Naive thymus-derived CD4-positive, alpha-beta T cell (primary cell): Measurements from ENCODE around the gene AP5Z1. TPM values are rescaled to one million over a fixed set of nuclear protein-coding genes. Genes with fewer than 3 reads are reported as not detected.

Experiments used
- ATAC-seq: fragments of 150-1000 bp; cut with Tn5 transposase; 2 replicates; pipeline ENCODE4 v1.10.0; 2021; ENCODE audit warnings: mild to moderate bottlenecking, moderate library complexity
- CTCF ChIA-PET: fragments of 350-600 bp; sonication (Branson Sonifier 250); formaldehyde crosslinking; loops from one replicate; lab custom pipeline; 2021; ENCODE audit warnings: antibody characterized with exemption; lab: Charles Lee
- POLR2A ChIA-PET: fragments of 350-600 bp; sonication (Branson Sonifier 250); formaldehyde crosslinking; loops from one replicate; lab custom pipeline; 2021; ENCODE audit warnings: antibody characterized with exemption, inconsistent platforms; lab: Charles Lee
- DNase-seq, 9 donors: peaks; one replicate each; pipeline versions ENCODE4 v3.0.0 to v3.0.0-alpha.2; 2020 to 2022; ENCODE audit warnings: mixed read lengths in 1 of 9
- H3K27ac ChIP-seq: one replicate; pipeline ENCODE4 v1.7.0; 2013; ENCODE audit warnings: mild to moderate bottlenecking, low read depth, low read length, moderate library complexity
- H3K27me3 ChIP-seq, 2 donors: one replicate each; pipeline ENCODE4 v1.7.0; 2013; ENCODE audit warnings: low read length in 2 of 2, mild to moderate bottlenecking in 2 of 2, moderate library complexity in 2 of 2; ENCODE audit not compliant: control insufficient read depth in 2 of 2, insufficient read depth in 2 of 2
- H3K36me3 ChIP-seq, 3 experiments: 1 replicate in 2 of 3; 2 replicates in 1 of 3; pipeline ENCODE4 v1.7.0; 2013; ENCODE audit warnings: low read length in 3 of 3, mild to moderate bottlenecking in 3 of 3, moderate library complexity in 1 of 3; ENCODE audit not compliant: insufficient read depth in 3 of 3, control insufficient read depth in 2 of 3
- H3K4me1 ChIP-seq, 2 donors: one replicate each; pipeline ENCODE4 v1.7.0; 2013; ENCODE audit warnings: low read length in 2 of 2, mild to moderate bottlenecking in 2 of 2, moderate library complexity in 1 of 2; ENCODE audit not compliant: control insufficient read depth in 2 of 2, insufficient read depth in 2 of 2
- H3K4me3 ChIP-seq: 2 replicates; pipeline ENCODE4 v1.7.0; 2013; ENCODE audit warnings: mild to moderate bottlenecking, low read length
- H3K9me3 ChIP-seq, 3 experiments: 1 replicate in 2 of 3; 2 replicates in 1 of 3; pipeline ENCODE4 v1.7.0; 2013; ENCODE audit warnings: low read length in 3 of 3; ENCODE audit not compliant: control insufficient read depth in 2 of 3
- H3K27ac Mint-ChIP-seq, 9 donors: one replicate each; pipeline ENCODE4 v1.8.0; 2020 to 2022; ENCODE audit warnings: mixed read lengths in 9 of 9, mild to moderate bottlenecking in 8 of 9, moderate library complexity in 5 of 9, inconsistent platforms in 2 of 9
- H3K27me3 Mint-ChIP-seq, 5 donors: one replicate each; pipeline ENCODE4 v1.8.0; 2021 to 2022; ENCODE audit warnings: mixed read lengths in 5 of 5, mild to moderate bottlenecking in 1 of 5
- H3K36me3 Mint-ChIP-seq, 5 donors: one replicate each; pipeline ENCODE4 v1.8.0; 2020 to 2022; ENCODE audit warnings: mixed read lengths in 5 of 5, mild to moderate bottlenecking in 3 of 5, inconsistent platforms in 1 of 5
- H3K4me1 Mint-ChIP-seq, 7 donors: one replicate each; pipeline ENCODE4 v1.8.0; 2020 to 2022; ENCODE audit warnings: mixed read lengths in 7 of 7, mild to moderate bottlenecking in 3 of 7, inconsistent platforms in 1 of 7
- H3K4me3 Mint-ChIP-seq, 10 donors: one replicate each; pipeline ENCODE4 v1.8.0; 2020 to 2022; ENCODE audit warnings: mild to moderate bottlenecking in 10 of 10, mixed read lengths in 10 of 10, moderate library complexity in 6 of 10, inconsistent platforms in 2 of 10
- H3K9me3 Mint-ChIP-seq, 11 donors: one replicate each; pipeline ENCODE4 v1.8.0; 2020 to 2022; ENCODE audit warnings: mixed read lengths in 11 of 11, mild to moderate bottlenecking in 4 of 11, inconsistent platforms in 1 of 11, moderate library complexity in 1 of 11
- intact Hi-C, 2 donors: fragments of 100-400 bp; cut with micrococcal nuclease; formaldehyde crosslinking; loops; one replicate each; pipeline ENCODE4 v1.15.1; 2023
- polyA plus RNA-seq, 2 donors: library from polyadenylated mRNA; unstranded; fragments of 300-500 nt; fragmentation: Illumina TruSeq; gene quantifications; one replicate each; pipeline ENCODE4 v1.2.3, GENCODE V29; 2021
- total RNA-seq, 6 experiments: library from RNA in 5 of 6; stranded (reverse) in 5 of 6; gene quantifications; 1 replicate in 5 of 6; 2 replicates in 1 of 6; pipeline ENCODE4 v1.2.3 and lab custom pipeline; 2021 to 2026

AP5Z1 gene
- total and polyA plus RNA-seq, 7 experiments from 2014 or later: 36.7 to 114 (median 87.5) TPM

- ATAC-seq (no peak), DNase-seq (no peak)
- no peaks in the 10 kb centered on the region for H3K4me1 Mint-ChIP-seq
- peaks cover 0 to 18% (median 3%) of the 10 kb centered on the region in 5 donors for H3K27me3 Mint-ChIP-seq
- H3K36me3 ChIP-seq: no peaks in the 10 kb centered on the region
- H3K4me3 Mint-ChIP-seq: no peak overlapping the region
- H3K4me3 ChIP-seq: no peak overlapping the region
- ChIA-PET CTCF (no interaction called here), POLR2A (no interaction called here)
- H3K9me3 Mint-ChIP-seq: no peaks in the 10 kb centered on the region
- intact Hi-C loops: loop anchor here in 1 of 2 donors (10.0 kb wide), 1 partner anchor 61 kb away; the partner anchor contains the start of gene RADIL
- H3K27ac ChIP-seq: no peak overlapping the region
- no peaks in the 10 kb centered on the region for H3K36me3 Mint-ChIP-seq
- no peaks in the 10 kb centered on the region for H3K4me1 ChIP-seq
- H3K9me3 ChIP-seq: no peaks in the 10 kb centered on the region
- no peaks in the 10 kb centered on the region for H3K27me3 ChIP-seq
- H3K27ac Mint-ChIP-seq: no peak overlapping the region
Observed at GRCh38 chr7:4824120-4824775, 48.8 kb downstream of the AP5Z1 start.

- CTCF ChIA-PET: no interaction called here
Observed at GRCh38 chr7:4825081-4825480, 49.7 kb downstream of the AP5Z1 start.

DNA sequence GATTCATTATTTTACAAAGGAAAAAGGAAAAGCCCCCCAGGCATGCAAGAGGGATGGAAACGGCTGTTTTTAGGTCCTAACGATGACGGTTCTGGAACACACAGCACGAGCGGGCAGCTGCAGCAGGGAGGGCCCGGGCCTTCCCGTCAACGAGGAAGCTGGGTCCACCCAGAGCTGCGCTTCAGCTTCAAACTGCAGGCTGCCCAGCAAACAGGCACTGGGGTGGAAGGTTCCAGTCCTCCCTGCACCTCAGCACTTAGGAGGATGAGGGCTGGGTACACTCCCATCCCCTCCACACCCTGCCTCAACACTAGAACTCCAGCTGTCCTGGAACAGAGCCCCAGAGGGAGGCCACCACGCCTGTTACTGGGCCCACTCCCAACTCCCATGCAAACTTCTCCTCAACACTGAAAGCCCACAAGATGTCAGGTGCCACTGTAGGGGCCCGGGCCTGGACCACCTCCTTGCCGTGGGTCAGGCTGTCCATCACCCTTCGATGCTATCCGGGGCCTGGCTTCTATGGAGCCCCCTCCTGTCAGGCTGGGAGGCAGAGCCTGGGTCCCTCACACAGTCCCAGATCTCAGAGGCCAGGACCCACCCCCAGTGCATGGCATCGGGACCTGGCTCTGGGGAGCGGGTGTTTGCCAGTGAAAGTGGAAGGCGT lies 53.4 kb downstream of the AP5Z1 start:
- intact Hi-C loops: loop anchor here in 1 of 2 donors (10.0 kb wide), 1 partner anchor 56 kb away; the partner anchor contains the start of gene RADIL

More at GRCh38 chr7:4825081-4825480, 49.7 kb downstream of the AP5Z1 start:
- H3K27ac Mint-ChIP-seq: no peak overlapping the region
- Histone ChIP-seq H3K27ac (no peak overlapping the region), H3K27me3 (no peaks in the 10 kb centered on the region), H3K9me3 (no peaks in the 10 kb centered on the region), H3K4me3 (no peak overlapping the region), H3K36me3 (no peaks in the 10 kb centered on the region), H3K4me1 (no peaks in the 10 kb centered on the region)
- H3K4me1 Mint-ChIP-seq: peaks cover 0 to 3% (median 2%) of the 10 kb centered on the region in 7 donors
- H3K9me3 Mint-ChIP-seq: no peaks in the 10 kb centered on the region
- DNase-seq: no peak
- ATAC-seq: no peak
- intact Hi-C loops: loop anchor here in 1 of 2 donors (10.0 kb wide), 1 partner anchor 60 kb away; the partner anchor contains the start of gene RADIL
- H3K27me3 Mint-ChIP-seq: peaks cover 0 to 18% (median 0%) of the 10 kb centered on the region in 5 donors
- no peaks in the 10 kb centered on the region for H3K36me3 Mint-ChIP-seq
- POLR2A ChIA-PET: no interaction called here
- H3K4me3 Mint-ChIP-seq: no peak overlapping the region

GRCh38 chr7:4830176-4830575 lies 54.8 kb downstream of the AP5Z1 start:
- CTCF ChIA-PET: interaction anchor here (0.9 to 3.9 kb wide), 3 partner anchors 11 to 256 kb away, joined by 3 to 25 read pairs (median 8); no protein-coding TSS in a partner anchor

More for the DNA sequence above, 53.4 kb downstream of the AP5Z1 start:
- Histone ChIP-seq H3K27me3 (no peaks in the 10 kb centered on the region), H3K27ac (no peak overlapping the region), H3K36me3 (no peaks in the 10 kb centered on the region), H3K4me3 (no peak overlapping the region), H3K9me3 (no peaks in the 10 kb centered on the region), H3K4me1 (no peaks in the 10 kb centered on the region)
- ATAC-seq: no peak
- no peaks in the 10 kb centered on the region for H3K9me3 Mint-ChIP-seq
- H3K4me3 Mint-ChIP-seq: no peak overlapping the region
- no peaks in the 10 kb centered on the region for H3K36me3 Mint-ChIP-seq
- ChIA-PET POLR2A (no interaction called here), CTCF (interaction anchor here (2.0 to 3.9 kb wide), 2 partner anchors 255 to 257 kb away, joined by 8 to 25 read pairs; no protein-coding TSS in a partner anchor)
- H3K27me3 Mint-ChIP-seq: peaks cover 0 to 8% (median 0%) of the 10 kb centered on the region in 5 donors
- no peak overlapping the region for H3K27ac Mint-ChIP-seq
- peaks cover 0 to 6% (median 5%) of the 10 kb centered on the region in 7 donors for H3K4me1 Mint-ChIP-seq
- no peak for DNase-seq

GRCh38 chr7:4831723-4832495 lies 56.5 kb downstream of the AP5Z1 start:
- Histone ChIP-seq H3K4me1 (no peaks in the 10 kb centered on the region), H3K27me3 (no peaks in the 10 kb centered on the region), H3K27ac (no peak overlapping the region), H3K4me3 (no peak overlapping the region), H3K9me3 (no peaks in the 10 kb centered on the region), H3K36me3 (no peaks in the 10 kb centered on the region)
- Mint-ChIP-seq H3K36me3 (no peaks in the 10 kb centered on the region), H3K4me3 (no peak overlapping the region), H3K4me1 (peaks cover 0 to 6% (median 5%) of the 10 kb centered on the region in 7 donors), H3K27me3 (no peaks in the 10 kb centered on the region), H3K27ac (no peak overlapping the region), H3K9me3 (peaks cover 0 to 1% (median 0%) of the 10 kb centered on the region in 11 donors)
- POLR2A ChIA-PET: no interaction called here
- no peak for DNase-seq
- intact Hi-C loops: no loop called here
- ATAC-seq: no peak
- CTCF ChIA-PET: interaction anchor here (0.6 to 3.9 kb wide), 4 partner anchors 9 to 254 kb away, joined by 3 to 25 read pairs (median 4); no protein-coding TSS in a partner anchor

More at GRCh38 chr7:4830176-4830575, 54.8 kb downstream of the AP5Z1 start:
- no peaks in the 10 kb centered on the region for H3K4me1 ChIP-seq
- H3K36me3 Mint-ChIP-seq: no peaks in the 10 kb centered on the region
- peak overlapping the region in 2 of 9 donors; percentile 64 to 87 for H3K27ac Mint-ChIP-seq
- no peaks in the 10 kb centered on the region for H3K36me3 ChIP-seq
- DNase-seq (peak; percentile 23 to 69 (median 49)), ATAC-seq (peak; percentile 79)
- intact Hi-C loops: loop anchor here in 1 of 2 donors (1.0 kb wide), 2 partner anchors 143 to 255 kb away; no protein-coding TSS in a partner anchor
- no peaks in the 10 kb centered on the region for H3K9me3 Mint-ChIP-seq
- H3K27ac ChIP-seq: no peak overlapping the region
- no peaks in the 10 kb centered on the region for H3K27me3 ChIP-seq
- peaks cover 0 to 7% (median 0%) of the 10 kb centered on the region in 5 donors for H3K27me3 Mint-ChIP-seq
- POLR2A ChIA-PET: no interaction called here
- no peak overlapping the region for H3K4me3 ChIP-seq
- H3K4me3 Mint-ChIP-seq: no peak overlapping the region
- H3K4me1 Mint-ChIP-seq: peaks cover 0 to 6% (median 5%) of the 10 kb centered on the region in 7 donors
- H3K9me3 ChIP-seq: no peaks in the 10 kb centered on the region

- Mint-ChIP-seq H3K9me3 (peaks cover 0 to 2% (median 0%) of the 10 kb centered on the region in 11 donors), H3K27me3 (no peaks in the 10 kb centered on the region), H3K4me1 (peaks cover 0 to 6% (median 5%) of the 10 kb centered on the region in 7 donors), H3K4me3 (no peak overlapping the region), H3K36me3 (no peaks in the 10 kb centered on the region), H3K27ac (no peak overlapping the region)
- H3K27me3 ChIP-seq: no peaks in the 10 kb centered on the region
- DNase-seq (no peak), ATAC-seq (no peak)
- POLR2A ChIA-PET: no interaction called here
- H3K4me3 ChIP-seq: no peak overlapping the region
- intact Hi-C loops: no loop called here
- CTCF ChIA-PET: no interaction called here
- no peaks in the 10 kb centered on the region for H3K36me3 ChIP-seq
- H3K9me3 ChIP-seq: no peaks in the 10 kb centered on the region
- H3K4me1 ChIP-seq: no peaks in the 10 kb centered on the region
- no peak overlapping the region for H3K27ac ChIP-seq
Observed at GRCh38 chr7:4832711-4833110, 57.3 kb downstream of the AP5Z1 start.
